Hepatocyte (in vitro differentiated cells): ENCODE data around the gene TPD52L2.

ENCODE experiments used
- CTCF ChIP-seq: fragments of 200-600 bp; sonication (generic); IDR thresholded peaks from 2 replicates; pipeline ENCODE4 v1.5.1; 2016; ENCODE audit warnings: antibody characterized with exemption, mild to moderate bottlenecking; ENCODE audit not compliant: poor library complexity
- EZH2 ChIP-seq: fragments of 200-600 bp; sonication (generic); IDR thresholded peaks from 2 replicates; pipeline ENCODE4 v1.6.1; 2016; ENCODE audit warnings: antibody characterized with exemption, mild to moderate bottlenecking, borderline replicate concordance

- no peak for TF ChIP-seq CTCF
- no peak for TF ChIP-seq EZH2
Observed at GRCh38 chr20:63897978-63898561, 33.0 kb downstream of the TPD52L2 start.
